HEK293 (cell line): ENCODE results near the gene LY6G6F.
A peak's percentile ranks its signal among the peaks of the same experiment; 100 is the strongest.

Source experiments
- IKZF3 ChIP-seq: fragments of 450-650 bp; IDR thresholded peaks from 2 replicates; pipeline ENCODE4 v1.5.0; 2018; ENCODE audit warnings: missing biosample characterization, mild to moderate bottlenecking, missing genetic modification characterization, moderate library complexity
- KLF1 ChIP-seq: fragments of 450-650 bp; formaldehyde crosslinking; IDR thresholded peaks from 2 replicates; pipeline ENCODE4 v1.5.1; 2016; ENCODE audit warnings: missing biosample characterization, missing genetic modification characterization
- KLF8 ChIP-seq: fragments of 450-650 bp; formaldehyde crosslinking; IDR thresholded peaks from 2 replicates; pipeline ENCODE4 v1.5.1; 2016; ENCODE audit warnings: missing biosample characterization, missing genetic modification characterization
- MYNN ChIP-seq: fragments of 450-650 bp; formaldehyde crosslinking; IDR thresholded peaks from 2 replicates; pipeline ENCODE4 v1.5.1; 2016; ENCODE audit warnings: missing biosample characterization, missing genetic modification characterization, borderline replicate concordance
- OVOL3 ChIP-seq: fragments of 450-650 bp; formaldehyde crosslinking; IDR thresholded peaks from 2 replicates; pipeline ENCODE4 v1.5.1; 2016; ENCODE audit warnings: missing biosample characterization, missing genetic modification characterization
- PRDM1 ChIP-seq: fragments of 450-650 bp; formaldehyde crosslinking; IDR thresholded peaks from 2 replicates; pipeline ENCODE4; 2016; ENCODE audit warnings: missing biosample characterization, missing genetic modification characterization
- PRDM4 ChIP-seq: fragments of 450-650 bp; formaldehyde crosslinking; IDR thresholded peaks from 2 replicates; pipeline ENCODE4 v1.5.1; 2017; ENCODE audit warnings: missing biosample characterization, missing genetic modification characterization
- REST ChIP-seq: fragments of 450-650 bp; formaldehyde crosslinking; IDR thresholded peaks from 2 replicates; pipeline ENCODE4 v1.5.1; 2016; ENCODE audit warnings: missing biosample characterization, missing genetic modification characterization
- SP2 ChIP-seq: fragments of 450-650 bp; formaldehyde crosslinking; IDR thresholded peaks from 2 replicates; pipeline ENCODE4 v1.5.1; 2016; ENCODE audit warnings: missing biosample characterization, missing genetic modification characterization
- SP7 ChIP-seq: fragments of 450-650 bp; formaldehyde crosslinking; IDR thresholded peaks from 2 replicates; pipeline ENCODE4 v1.5.1; 2016; ENCODE audit warnings: missing biosample characterization, missing genetic modification characterization
- ZBTB11 ChIP-seq: fragments of 450-650 bp; formaldehyde crosslinking; conservative IDR thresholded peaks from 2 replicates; pipeline ENCODE4 v1.5.1; 2016; ENCODE audit warnings: low read depth, missing biosample characterization, missing genetic modification characterization
- ZBTB17 ChIP-seq: fragments of 450-650 bp; formaldehyde crosslinking; IDR thresholded peaks from 2 replicates; pipeline ENCODE4 v1.5.1; 2016; ENCODE audit warnings: missing biosample characterization, missing genetic modification characterization
- ZBTB21 ChIP-seq: fragments of 450-650 bp; formaldehyde crosslinking; IDR thresholded peaks from 2 replicates; pipeline ENCODE4 v1.5.1; 2017; ENCODE audit warnings: missing biosample characterization, missing genetic modification characterization
- ZBTB26 ChIP-seq: fragments of 450-650 bp; formaldehyde crosslinking; optimal IDR thresholded peaks from 2 replicates; pipeline ENCODE3; 2016; ENCODE audit warnings: missing biosample characterization, mild to moderate bottlenecking, missing genetic modification characterization
- ZBTB48 ChIP-seq: fragments of 450-650 bp; formaldehyde crosslinking; IDR thresholded peaks from 2 replicates; pipeline ENCODE4 v1.5.1; 2016; ENCODE audit warnings: missing biosample characterization, missing genetic modification characterization
- ZNF24 ChIP-seq: fragments of 450-650 bp; formaldehyde crosslinking; IDR thresholded peaks from 2 replicates; pipeline ENCODE4 v1.5.1; 2016; ENCODE audit warnings: missing biosample characterization, missing genetic modification characterization
- ZNF324 ChIP-seq: fragments of 450-650 bp; formaldehyde crosslinking; IDR thresholded peaks from 2 replicates; pipeline ENCODE4 v1.5.1; 2016; ENCODE audit warnings: missing biosample characterization, missing genetic modification characterization
- ZNF366 ChIP-seq: fragments of 450-650 bp; formaldehyde crosslinking; conservative IDR thresholded peaks from 2 replicates; pipeline ENCODE4 v1.5.1; 2016; ENCODE audit warnings: missing biosample characterization, missing genetic modification characterization
- ZNF394 ChIP-seq: fragments of 450-650 bp; formaldehyde crosslinking; IDR thresholded peaks from 2 replicates; pipeline ENCODE4 v1.5.1; 2016; ENCODE audit warnings: missing biosample characterization, missing genetic modification characterization, mild to moderate bottlenecking, moderate library complexity, borderline replicate concordance
- ZNF398 ChIP-seq: fragments of 450-650 bp; formaldehyde crosslinking; IDR thresholded peaks from 2 replicates; pipeline ENCODE4 v1.5.1; 2017; ENCODE audit warnings: missing biosample characterization, missing genetic modification characterization
- ZNF473 ChIP-seq: fragments of 450-650 bp; formaldehyde crosslinking; IDR thresholded peaks from 2 replicates; pipeline ENCODE4 v1.5.1; 2017; ENCODE audit warnings: missing biosample characterization, missing genetic modification characterization
- ZNF544 ChIP-seq: fragments of 450-650 bp; formaldehyde crosslinking; IDR thresholded peaks from 2 replicates; pipeline ENCODE4 v1.5.0; 2017; ENCODE audit warnings: missing biosample characterization, missing genetic modification characterization
- ZNF558 ChIP-seq: fragments of 450-650 bp; formaldehyde crosslinking; IDR thresholded peaks from 2 replicates; pipeline ENCODE4 v1.5.1; 2016; ENCODE audit warnings: missing biosample characterization, missing genetic modification characterization
- ZNF561 ChIP-seq: fragments of 450-650 bp; IDR thresholded peaks from 2 replicates; pipeline ENCODE4 v1.5.1; 2018; ENCODE audit warnings: missing biosample characterization, missing genetic modification characterization, borderline replicate concordance
- ZNF600 ChIP-seq: fragments of 450-650 bp; formaldehyde crosslinking; IDR thresholded peaks from 2 replicates; pipeline ENCODE4 v1.5.1; 2016; ENCODE audit warnings: missing biosample characterization, missing genetic modification characterization
- ZNF629 ChIP-seq: fragments of 450-650 bp; formaldehyde crosslinking; IDR thresholded peaks from 2 replicates; pipeline ENCODE4 v1.5.1; 2017; ENCODE audit warnings: missing biosample characterization, missing genetic modification characterization
- ZSCAN30 ChIP-seq: fragments of 450-650 bp; IDR thresholded peaks from 2 replicates; pipeline ENCODE4 v1.5.1; 2018; ENCODE audit warnings: missing biosample characterization, mild to moderate bottlenecking, missing genetic modification characterization, moderate library complexity
- ZXDB ChIP-seq: fragments of 450-650 bp; formaldehyde crosslinking; IDR thresholded peaks from 2 replicates; pipeline ENCODE4 v1.5.1; 2016; ENCODE audit warnings: missing biosample characterization, missing genetic modification characterization

Gene LY6G6F

GRCh38 chr6:31734821-31735406, 28.2 kb downstream of the LY6G6F start (continued):
- peak; percentile 25; the same call in 1 of the 2 replicates for TF ChIP-seq ZSCAN30 (tag by site-specific recombination)
- TF ChIP-seq ZNF394 (tag by site-specific recombination), result peak; percentile 49; the same call in 1 of the 2 replicates
- TF ChIP-seq ZBTB17 (tag by site-specific recombination), result peak; percentile 88
- TF ChIP-seq ZBTB48 (tag by site-specific recombination), result peak; percentile 95
- TF ChIP-seq ZBTB26, result peak; percentile 11
- TF ChIP-seq ZNF629 (tag by site-specific recombination), result peak; percentile 87
- peak; percentile 87 for TF ChIP-seq KLF1 (tag by site-specific recombination)
- peak; percentile 27; the same call in 1 of the 2 replicates for TF ChIP-seq ZBTB11
- TF ChIP-seq SP2, result peak; percentile 75
- TF ChIP-seq ZNF544 (tag by site-specific recombination), result no peak
- peak; percentile 45; the same call in 1 of the 2 replicates for TF ChIP-seq ZNF24 (tag by site-specific recombination)
- TF ChIP-seq MYNN (tag by site-specific recombination), result no peak
- TF ChIP-seq KLF8 (tag by site-specific recombination), result peak; percentile 80
- no peak for TF ChIP-seq OVOL3
- 0 out of 2 replicates have a peak, but pooled peaks have one; percentile 34 for TF ChIP-seq ZNF561 (tag by site-specific recombination)
- peak; percentile 52 for TF ChIP-seq IKZF3 (tag by site-specific recombination)
- peak; percentile 88 for TF ChIP-seq ZNF600 (tag by site-specific recombination)
- peak; percentile 80 for TF ChIP-seq ZNF398 (tag by site-specific recombination)
- no peak for TF ChIP-seq PRDM4 (tag by site-specific recombination)
- peak; percentile 85 for TF ChIP-seq ZNF366 (tag by site-specific recombination)
- peak; percentile 98 for TF ChIP-seq SP7 (tag by site-specific recombination)
- TF ChIP-seq PRDM1 (tag by site-specific recombination), result peak; percentile 99
- 0 out of 2 replicates have a peak, but pooled peaks have one; percentile 5 for TF ChIP-seq REST
- TF ChIP-seq ZXDB (tag by site-specific recombination), result peak; percentile 51
- 0 out of 2 replicates have a peak, but pooled peaks have one; percentile 32 for TF ChIP-seq ZNF558 (tag by site-specific recombination)
- peak; percentile 56; the same call in 1 of the 2 replicates for TF ChIP-seq ZNF324 (tag by site-specific recombination)
- peak; percentile 73 for TF ChIP-seq ZBTB21 (tag by site-specific recombination)
- TF ChIP-seq ZNF473, result no peak
